WTC11 (cell line): ENCODE measurements around the gene IL2RA. TPM values are rescaled to one million over a fixed set of nuclear protein-coding genes. Genes with fewer than 3 reads are reported as not detected.

Experiments
- ATAC-seq: fragments of 200-7000 bp; cut with Tn5 transposase; 2 replicates; pipeline ENCODE4 v1.10.0; 2021; ENCODE audit warnings: mild to moderate bottlenecking, moderate library complexity
- CTCF ChIA-PET: fragments of 300-600 bp; sonication (Branson Sonifier 250); formaldehyde crosslinking; loops from one replicate; lab custom pipeline; 2021; ENCODE audit warnings: antibody characterized with exemption; lab: Charles Lee
- POLR2A ChIA-PET: fragments of 350-600 bp; sonication (Branson Sonifier 250); formaldehyde crosslinking; loops from one replicate; lab custom pipeline; 2021; ENCODE audit warnings: antibody characterized with exemption; lab: Charles Lee
- DNase-seq: peaks from one replicate; pipeline ENCODE4 v3.0.0; 2021; ENCODE audit warnings: low spot score
- H3K27ac Mint-ChIP-seq: 2 replicates; pipeline ENCODE4 v1.8.0; 2021; ENCODE audit warnings: mixed read lengths
- H3K27me3 Mint-ChIP-seq: 2 replicates; pipeline ENCODE4 v1.8.0; 2021; ENCODE audit warnings: low read depth, mild to moderate bottlenecking, moderate library complexity, mixed read lengths
- H3K36me3 Mint-ChIP-seq: 2 replicates; pipeline ENCODE4 v1.8.0; 2021; ENCODE audit warnings: mixed read lengths
- H3K4me1 Mint-ChIP-seq: 2 replicates; pipeline ENCODE4 v1.8.0; 2022; ENCODE audit warnings: mixed read lengths
- H3K4me3 Mint-ChIP-seq: 2 replicates; pipeline ENCODE4 v1.8.0; 2021; ENCODE audit warnings: mild to moderate bottlenecking, moderate library complexity, mixed read lengths
- H3K9me3 Mint-ChIP-seq: 2 replicates; pipeline ENCODE4 v1.8.0; 2021; ENCODE audit warnings: mixed read lengths
- AFF4 ChIP-seq: sonication (generic); formaldehyde crosslinking; IDR thresholded peaks from 2 replicates; pipeline ENCODE4 v1.8.1; 2023; ENCODE audit warnings: mild to moderate bottlenecking, missing genetic modification reagents, borderline replicate concordance
- CREB1 ChIP-seq: sonication (generic); formaldehyde crosslinking; IDR thresholded peaks from 2 replicates; pipeline ENCODE4 v1.8.0; 2023; ENCODE audit warnings: mild to moderate bottlenecking, missing genetic modification reagents
- CREM ChIP-seq: sonication (generic); formaldehyde crosslinking; IDR thresholded peaks from 2 replicates; pipeline ENCODE4 v1.8.1; 2022; ENCODE audit warnings: mild to moderate bottlenecking, missing genetic modification reagents, moderate library complexity
- E2F5 ChIP-seq: sonication (generic); formaldehyde crosslinking; IDR thresholded peaks from 2 replicates; pipeline ENCODE4 v1.8.1; 2022; ENCODE audit warnings: mild to moderate bottlenecking, moderate library complexity, missing genetic modification reagents
- ESRRA ChIP-seq: sonication (generic); formaldehyde crosslinking; IDR thresholded peaks from 2 replicates; pipeline ENCODE4 v1.8.1; 2022; ENCODE audit warnings: mild to moderate bottlenecking, missing genetic modification reagents, borderline replicate concordance
- FOXP1 ChIP-seq: sonication (generic); formaldehyde crosslinking; IDR thresholded peaks from 2 replicates; pipeline ENCODE4 v1.8.0; 2022; ENCODE audit warnings: missing genetic modification reagents, mild to moderate bottlenecking, moderate library complexity, borderline replicate concordance
- GABPB1 ChIP-seq: sonication (generic); formaldehyde crosslinking; IDR thresholded peaks from 2 replicates; pipeline ENCODE4 v1.8.1; 2023; ENCODE audit warnings: mild to moderate bottlenecking, missing genetic modification reagents
- GTF2I ChIP-seq: fragments of 250-450 bp; sonication (Bioruptor Pico); conservative IDR thresholded peaks from 2 replicates; pipeline ENCODE4 v1.4.0; 2021; ENCODE audit warnings: mild to moderate bottlenecking
- JUN ChIP-seq: sonication (generic); formaldehyde crosslinking; IDR thresholded peaks from 2 replicates; pipeline ENCODE4 v1.8.0; 2023; ENCODE audit warnings: mild to moderate bottlenecking, missing genetic modification reagents
- ZBTB43 ChIP-seq: sonication (generic); formaldehyde crosslinking; IDR thresholded peaks from 2 replicates; pipeline ENCODE4 v1.8.1; 2023; ENCODE audit warnings: mild to moderate bottlenecking, missing genetic modification reagents
- ZNF423 ChIP-seq: fragments of 250-450 bp; sonication (Bioruptor Pico); IDR thresholded peaks from 2 replicates; pipeline ENCODE4 v2.1.2; 2022; ENCODE audit warnings: mild to moderate bottlenecking, moderate library complexity
- total RNA-seq: library from RNA; stranded (reverse); gene quantifications from 3 replicates; pipeline ENCODE4 v1.2.3, GENCODE V29; 2021
- TF ChIP-seq, protein P1 (sequence below): sonication (generic); formaldehyde crosslinking; IDR thresholded peaks from 2 replicates; pipeline ENCODE4 v1.8.0; 2023; ENCODE audit warnings: mild to moderate bottlenecking, missing genetic modification reagents
- TF ChIP-seq, protein P2 (sequence below): sonication (generic); formaldehyde crosslinking; IDR thresholded peaks from 2 replicates; pipeline ENCODE4 v1.8.1; 2022; ENCODE audit warnings: low read depth, mild to moderate bottlenecking, moderate library complexity, missing genetic modification reagents, borderline replicate concordance
- TF ChIP-seq, protein P3 (sequence below): sonication (generic); formaldehyde crosslinking; conservative IDR thresholded peaks from 2 replicates; pipeline ENCODE4 v1.8.1; 2023; ENCODE audit warnings: mild to moderate bottlenecking, low read depth, missing genetic modification reagents, moderate library complexity
- TF ChIP-seq, protein P4 (sequence below): sonication (generic); formaldehyde crosslinking; IDR thresholded peaks from 2 replicates; pipeline ENCODE4 v1.8.1; 2023; ENCODE audit warnings: mild to moderate bottlenecking, missing genetic modification reagents
- TF ChIP-seq, protein P5 (sequence below): fragments of 250-450 bp; sonication (Bioruptor Pico); IDR thresholded peaks from 2 replicates; pipeline ENCODE4 v1.8.0; 2021; ENCODE audit warnings: mild to moderate bottlenecking
- TF ChIP-seq, protein P6 (sequence below): sonication (generic); formaldehyde crosslinking; IDR thresholded peaks from 2 replicates; pipeline ENCODE4 v1.8.1; 2023; ENCODE audit warnings: mild to moderate bottlenecking, moderate library complexity, missing genetic modification reagents

Gene IL2RA
- total RNA-seq, 1 experiment from 2014 or later, result 0.31 TPM

DNA sequence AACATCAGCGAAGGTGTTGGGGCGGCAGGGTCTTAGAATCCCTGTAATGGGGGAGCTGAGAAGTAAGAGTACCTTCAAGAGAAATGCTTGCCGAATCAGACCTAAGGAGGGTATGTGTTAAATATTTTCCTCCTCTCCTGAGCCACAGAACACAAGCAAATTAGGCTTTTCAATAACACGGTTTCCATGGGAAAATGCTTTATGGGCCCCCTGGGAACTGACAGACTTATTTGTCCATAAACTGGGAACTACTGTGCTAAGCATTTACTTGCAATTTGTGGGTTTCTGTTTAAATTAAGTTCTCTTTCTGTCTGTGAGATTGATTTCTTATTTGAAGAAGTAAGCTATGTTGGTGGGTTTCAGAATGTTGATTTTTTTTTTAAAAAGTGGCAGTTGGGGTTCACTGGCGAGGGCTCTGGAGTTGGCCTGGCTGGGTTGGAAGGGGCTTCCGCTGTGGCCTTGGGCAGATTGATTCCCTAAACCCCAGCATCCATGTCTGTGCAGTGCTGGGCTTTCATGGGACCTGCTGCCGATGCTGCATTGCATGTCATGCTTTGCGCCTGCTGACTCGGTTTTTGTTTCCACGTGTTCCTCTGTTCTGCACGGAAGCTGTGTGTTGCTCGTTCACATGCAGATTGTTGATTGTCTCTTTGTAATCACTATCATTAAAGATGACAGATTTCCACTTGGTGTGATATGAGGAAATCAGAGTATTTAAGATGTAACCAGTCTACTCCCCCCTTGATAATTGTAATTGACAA is 33.8 kb upstream of the IL2RA start:
- H3K27me3 Mint-ChIP-seq, result no peaks in the 10 kb centered on the region
- peaks cover 80% of the 10 kb centered on the region for H3K4me1 Mint-ChIP-seq
- peak overlapping the region; percentile 76 for H3K27ac Mint-ChIP-seq
- H3K36me3 Mint-ChIP-seq, result peaks cover 17% of the 10 kb centered on the region
- ChIA-PET CTCF (interaction anchor here (4.1 kb wide), 1 partner anchor 9 kb away, joined by 12 read pairs; no protein-coding TSS in a partner anchor), POLR2A (no interaction called here)
- H3K4me3 Mint-ChIP-seq, result no peak overlapping the region
- DNase-seq (no peak), ATAC-seq (no peak)
- H3K9me3 Mint-ChIP-seq, result no peaks in the 10 kb centered on the region
- TF ChIP-seq GABPB1 (CRISPR knock-in tag) (no peak), CREM (no peak), ZNF423 (CRISPR knock-in tag) (no peak), ESRRA (CRISPR knock-in tag) (no peak), AFF4 (CRISPR knock-in tag) (no peak), ZBTB43 (CRISPR knock-in tag) (no peak), E2F5 (CRISPR knock-in tag) (no peak), JUN (CRISPR knock-in tag) (no peak), FOXP1 (CRISPR knock-in tag) (no peak), GTF2I (CRISPR knock-in tag) (no peak), CREB1 (CRISPR knock-in tag) (no peak)
- TF ChIP-seq, protein P1, sequence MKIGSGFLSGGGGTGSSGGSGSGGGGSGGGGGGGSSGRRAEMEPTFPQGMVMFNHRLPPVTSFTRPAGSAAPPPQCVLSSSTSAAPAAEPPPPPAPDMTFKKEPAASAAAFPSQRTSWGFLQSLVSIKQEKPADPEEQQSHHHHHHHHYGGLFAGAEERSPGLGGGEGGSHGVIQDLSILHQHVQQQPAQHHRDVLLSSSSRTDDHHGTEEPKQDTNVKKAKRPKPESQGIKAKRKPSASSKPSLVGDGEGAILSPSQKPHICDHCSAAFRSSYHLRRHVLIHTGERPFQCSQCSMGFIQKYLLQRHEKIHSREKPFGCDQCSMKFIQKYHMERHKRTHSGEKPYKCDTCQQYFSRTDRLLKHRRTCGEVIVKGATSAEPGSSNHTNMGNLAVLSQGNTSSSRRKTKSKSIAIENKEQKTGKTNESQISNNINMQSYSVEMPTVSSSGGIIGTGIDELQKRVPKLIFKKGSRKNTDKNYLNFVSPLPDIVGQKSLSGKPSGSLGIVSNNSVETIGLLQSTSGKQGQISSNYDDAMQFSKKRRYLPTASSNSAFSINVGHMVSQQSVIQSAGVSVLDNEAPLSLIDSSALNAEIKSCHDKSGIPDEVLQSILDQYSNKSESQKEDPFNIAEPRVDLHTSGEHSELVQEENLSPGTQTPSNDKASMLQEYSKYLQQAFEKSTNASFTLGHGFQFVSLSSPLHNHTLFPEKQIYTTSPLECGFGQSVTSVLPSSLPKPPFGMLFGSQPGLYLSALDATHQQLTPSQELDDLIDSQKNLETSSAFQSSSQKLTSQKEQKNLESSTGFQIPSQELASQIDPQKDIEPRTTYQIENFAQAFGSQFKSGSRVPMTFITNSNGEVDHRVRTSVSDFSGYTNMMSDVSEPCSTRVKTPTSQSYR, result no peak
- TF ChIP-seq, protein P2, sequence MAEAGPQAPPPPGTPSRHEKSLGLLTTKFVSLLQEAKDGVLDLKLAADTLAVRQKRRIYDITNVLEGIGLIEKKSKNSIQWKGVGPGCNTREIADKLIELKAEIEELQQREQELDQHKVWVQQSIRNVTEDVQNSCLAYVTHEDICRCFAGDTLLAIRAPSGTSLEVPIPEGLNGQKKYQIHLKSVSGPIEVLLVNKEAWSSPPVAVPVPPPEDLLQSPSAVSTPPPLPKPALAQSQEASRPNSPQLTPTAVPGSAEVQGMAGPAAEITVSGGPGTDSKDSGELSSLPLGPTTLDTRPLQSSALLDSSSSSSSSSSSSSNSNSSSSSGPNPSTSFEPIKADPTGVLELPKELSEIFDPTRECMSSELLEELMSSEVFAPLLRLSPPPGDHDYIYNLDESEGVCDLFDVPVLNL (CRISPR knock-in tag), result no peak
- TF ChIP-seq, protein P3, sequence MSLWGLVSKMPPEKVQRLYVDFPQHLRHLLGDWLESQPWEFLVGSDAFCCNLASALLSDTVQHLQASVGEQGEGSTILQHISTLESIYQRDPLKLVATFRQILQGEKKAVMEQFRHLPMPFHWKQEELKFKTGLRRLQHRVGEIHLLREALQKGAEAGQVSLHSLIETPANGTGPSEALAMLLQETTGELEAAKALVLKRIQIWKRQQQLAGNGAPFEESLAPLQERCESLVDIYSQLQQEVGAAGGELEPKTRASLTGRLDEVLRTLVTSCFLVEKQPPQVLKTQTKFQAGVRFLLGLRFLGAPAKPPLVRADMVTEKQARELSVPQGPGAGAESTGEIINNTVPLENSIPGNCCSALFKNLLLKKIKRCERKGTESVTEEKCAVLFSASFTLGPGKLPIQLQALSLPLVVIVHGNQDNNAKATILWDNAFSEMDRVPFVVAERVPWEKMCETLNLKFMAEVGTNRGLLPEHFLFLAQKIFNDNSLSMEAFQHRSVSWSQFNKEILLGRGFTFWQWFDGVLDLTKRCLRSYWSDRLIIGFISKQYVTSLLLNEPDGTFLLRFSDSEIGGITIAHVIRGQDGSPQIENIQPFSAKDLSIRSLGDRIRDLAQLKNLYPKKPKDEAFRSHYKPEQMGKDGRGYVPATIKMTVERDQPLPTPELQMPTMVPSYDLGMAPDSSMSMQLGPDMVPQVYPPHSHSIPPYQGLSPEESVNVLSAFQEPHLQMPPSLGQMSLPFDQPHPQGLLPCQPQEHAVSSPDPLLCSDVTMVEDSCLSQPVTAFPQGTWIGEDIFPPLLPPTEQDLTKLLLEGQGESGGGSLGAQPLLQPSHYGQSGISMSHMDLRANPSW, result no peak
- TF ChIP-seq, protein P4, sequence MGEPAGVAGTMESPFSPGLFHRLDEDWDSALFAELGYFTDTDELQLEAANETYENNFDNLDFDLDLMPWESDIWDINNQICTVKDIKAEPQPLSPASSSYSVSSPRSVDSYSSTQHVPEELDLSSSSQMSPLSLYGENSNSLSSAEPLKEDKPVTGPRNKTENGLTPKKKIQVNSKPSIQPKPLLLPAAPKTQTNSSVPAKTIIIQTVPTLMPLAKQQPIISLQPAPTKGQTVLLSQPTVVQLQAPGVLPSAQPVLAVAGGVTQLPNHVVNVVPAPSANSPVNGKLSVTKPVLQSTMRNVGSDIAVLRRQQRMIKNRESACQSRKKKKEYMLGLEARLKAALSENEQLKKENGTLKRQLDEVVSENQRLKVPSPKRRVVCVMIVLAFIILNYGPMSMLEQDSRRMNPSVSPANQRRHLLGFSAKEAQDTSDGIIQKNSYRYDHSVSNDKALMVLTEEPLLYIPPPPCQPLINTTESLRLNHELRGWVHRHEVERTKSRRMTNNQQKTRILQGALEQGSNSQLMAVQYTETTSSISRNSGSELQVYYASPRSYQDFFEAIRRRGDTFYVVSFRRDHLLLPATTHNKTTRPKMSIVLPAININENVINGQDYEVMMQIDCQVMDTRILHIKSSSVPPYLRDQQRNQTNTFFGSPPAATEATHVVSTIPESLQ, result no peak
- TF ChIP-seq, protein P5, sequence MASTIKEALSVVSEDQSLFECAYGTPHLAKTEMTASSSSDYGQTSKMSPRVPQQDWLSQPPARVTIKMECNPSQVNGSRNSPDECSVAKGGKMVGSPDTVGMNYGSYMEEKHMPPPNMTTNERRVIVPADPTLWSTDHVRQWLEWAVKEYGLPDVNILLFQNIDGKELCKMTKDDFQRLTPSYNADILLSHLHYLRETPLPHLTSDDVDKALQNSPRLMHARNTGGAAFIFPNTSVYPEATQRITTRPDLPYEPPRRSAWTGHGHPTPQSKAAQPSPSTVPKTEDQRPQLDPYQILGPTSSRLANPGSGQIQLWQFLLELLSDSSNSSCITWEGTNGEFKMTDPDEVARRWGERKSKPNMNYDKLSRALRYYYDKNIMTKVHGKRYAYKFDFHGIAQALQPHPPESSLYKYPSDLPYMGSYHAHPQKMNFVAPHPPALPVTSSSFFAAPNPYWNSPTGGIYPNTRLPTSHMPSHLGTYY (CRISPR knock-in tag), result no peak
- TF ChIP-seq, protein P6, sequence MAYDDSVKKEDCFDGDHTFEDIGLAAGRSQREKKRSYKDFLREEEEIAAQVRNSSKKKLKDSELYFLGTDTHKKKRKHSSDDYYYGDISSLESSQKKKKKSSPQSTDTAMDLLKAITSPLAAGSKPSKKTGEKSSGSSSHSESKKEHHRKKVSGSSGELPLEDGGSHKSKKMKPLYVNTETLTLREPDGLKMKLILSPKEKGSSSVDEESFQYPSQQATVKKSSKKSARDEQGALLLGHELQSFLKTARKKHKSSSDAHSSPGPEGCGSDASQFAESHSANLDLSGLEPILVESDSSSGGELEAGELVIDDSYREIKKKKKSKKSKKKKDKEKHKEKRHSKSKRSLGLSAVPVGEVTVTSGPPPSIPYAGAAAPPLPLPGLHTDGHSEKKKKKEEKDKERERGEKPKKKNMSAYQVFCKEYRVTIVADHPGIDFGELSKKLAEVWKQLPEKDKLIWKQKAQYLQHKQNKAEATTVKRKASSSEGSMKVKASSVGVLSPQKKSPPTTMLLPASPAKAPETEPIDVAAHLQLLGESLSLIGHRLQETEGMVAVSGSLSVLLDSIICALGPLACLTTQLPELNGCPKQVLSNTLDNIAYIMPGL, result no peak
